Measurements from ENCODE around the gene ZNF567. TPM values are rescaled to one million over a fixed set of nuclear protein-coding genes. Genes with fewer than 3 reads are reported as not detected.

ZNF567 gene
- total and polyA plus RNA-seq, 2 donors (not counting 1 experiment from before 2014, with no cell fraction given) = 9.8 to 19.7 TPM

DNA sequence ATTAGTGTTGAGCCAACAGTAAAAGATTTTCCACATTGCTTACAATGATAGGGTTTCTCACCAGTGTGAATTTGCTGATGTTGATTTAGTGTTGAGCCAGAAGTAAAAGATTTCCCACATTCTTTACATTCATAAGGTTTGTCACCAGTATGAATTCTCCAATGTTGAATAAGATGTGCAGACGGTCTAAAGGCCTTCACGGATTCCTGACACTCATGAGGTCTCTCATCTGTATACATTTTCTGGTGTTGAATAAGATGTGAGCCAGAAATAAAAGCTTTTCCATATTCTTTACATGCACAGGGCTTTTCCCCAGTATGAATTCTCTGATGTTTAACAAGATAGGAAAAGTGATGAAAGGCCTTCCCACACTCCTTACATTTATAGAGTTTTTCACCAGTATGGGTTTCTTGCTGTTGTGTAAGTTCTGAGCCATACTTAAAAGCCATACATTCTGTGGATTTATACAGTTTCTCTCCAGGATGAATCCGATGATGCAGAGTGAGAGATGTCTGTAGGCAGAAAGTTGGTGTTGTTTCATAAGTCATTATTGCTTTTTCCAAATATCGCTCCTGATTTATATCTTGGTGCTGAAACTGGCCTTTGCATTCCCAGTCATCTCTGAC is 62.8 kb downstream of the ZNF567 start:
- no peak for ATAC-seq (ENCODE audit: low read depth)
- no peaks in the 10 kb centered on the region for H3K79me2 ChIP-seq (ENCODE audit: control insufficient read depth, insufficient read depth, low read length)
- WGBS (ENCODE audit: insufficient coverage) = no CpG with 5 or more reads among the region's 4 CpGs
- no peak overlapping the region for H3K9ac ChIP-seq (ENCODE audit: low read length)
- no peaks in the 10 kb centered on the region for H3K4me1 Mint-ChIP-seq
- peaks cover 38 to 93% (median 68%) of the 10 kb centered on the region in 3 donors for H3K9me3 ChIP-seq (ENCODE audit: control extremely low read depth in 1 of 3, control insufficient read depth in 2 of 3, insufficient read depth in 1 of 3, low read length in 2 of 3)
- peak overlapping the region in 1 of 5 experiments; percentile 54 for H3K4me3 ChIP-seq (ENCODE audit: control extremely low read depth in 1 of 5, extremely low read depth in 1 of 5, insufficient read depth in 1 of 5, low read depth in 2 of 5, low read length in 4 of 5)
- H3K9me3 Mint-ChIP-seq (ENCODE audit: insufficient read depth) = peaks cover 34% of the 10 kb centered on the region
- ChIA-PET CTCF (no interaction called here), POLR2A (no interaction called here)
- intact Hi-C loops (cut with micrococcal nuclease) = no loop called here
- H3K36me3 ChIP-seq (replicated peaks in 1 of 2; ENCODE audit: control extremely low read depth in 1 of 2, control insufficient read depth in 1 of 2, extremely low read depth in 1 of 2, insufficient read depth in 2 of 2, low read length in 1 of 2) = peaks cover 34 to 40% of the 10 kb centered on the region in 2 experiments
- H2AFZ ChIP-seq (ENCODE audit: insufficient read depth, low read depth, low read length, poor library complexity, severe bottlenecking) = no peak overlapping the region
- no peak overlapping the region for H3K4me2 ChIP-seq (replicated peaks; ENCODE audit: low read depth, low read length, poor library complexity, severe bottlenecking)
- no peak overlapping the region for H3K27ac ChIP-seq (ENCODE audit: low read length in 2 of 2)
- no peak overlapping the region for H3K4me3 Mint-ChIP-seq
- no peaks in the 10 kb centered on the region for H4K20me1 ChIP-seq (ENCODE audit: control insufficient read depth, insufficient read depth, low read length, poor library complexity, severe bottlenecking)
- TF ChIP-seq, protein P1, sequence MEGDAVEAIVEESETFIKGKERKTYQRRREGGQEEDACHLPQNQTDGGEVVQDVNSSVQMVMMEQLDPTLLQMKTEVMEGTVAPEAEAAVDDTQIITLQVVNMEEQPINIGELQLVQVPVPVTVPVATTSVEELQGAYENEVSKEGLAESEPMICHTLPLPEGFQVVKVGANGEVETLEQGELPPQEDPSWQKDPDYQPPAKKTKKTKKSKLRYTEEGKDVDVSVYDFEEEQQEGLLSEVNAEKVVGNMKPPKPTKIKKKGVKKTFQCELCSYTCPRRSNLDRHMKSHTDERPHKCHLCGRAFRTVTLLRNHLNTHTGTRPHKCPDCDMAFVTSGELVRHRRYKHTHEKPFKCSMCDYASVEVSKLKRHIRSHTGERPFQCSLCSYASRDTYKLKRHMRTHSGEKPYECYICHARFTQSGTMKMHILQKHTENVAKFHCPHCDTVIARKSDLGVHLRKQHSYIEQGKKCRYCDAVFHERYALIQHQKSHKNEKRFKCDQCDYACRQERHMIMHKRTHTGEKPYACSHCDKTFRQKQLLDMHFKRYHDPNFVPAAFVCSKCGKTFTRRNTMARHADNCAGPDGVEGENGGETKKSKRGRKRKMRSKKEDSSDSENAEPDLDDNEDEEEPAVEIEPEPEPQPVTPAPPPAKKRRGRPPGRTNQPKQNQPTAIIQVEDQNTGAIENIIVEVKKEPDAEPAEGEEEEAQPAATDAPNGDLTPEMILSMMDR (IDR thresholded peaks at IDR 0.05) = no peak
- no peak for TF ChIP-seq EZH2 (IDR thresholded peaks at IDR 0.05; ENCODE audit: borderline replicate concordance, insufficient read depth, low read depth, low read length, poor library complexity, severe bottlenecking)
- no peak for DNase-seq
- no peaks in the 10 kb centered on the region for H3K4me1 ChIP-seq (ENCODE audit: control insufficient read depth in 2 of 2, insufficient read depth in 2 of 2, low read length in 2 of 2)
- H3K27me3 Mint-ChIP-seq = no peaks in the 10 kb centered on the region
- H3K27me3 ChIP-seq (replicated peaks in 1 of 4; ENCODE audit: control extremely low read depth in 1 of 4, control insufficient read depth in 3 of 4, insufficient read depth in 4 of 4, low read length in 3 of 4) = no peaks in the 10 kb centered on the region
- no peak overlapping the region for H3K27ac Mint-ChIP-seq

Other genes starting within 250 kb of the ZNF567 start
- 26.0 and 26.6 TPM in 2 replicates for gene ZNF566, start 198.1 kb upstream of the ZNF567 start, total RNA-seq
- 8.8 and 9.1 TPM in 2 replicates for gene ZNF566, start 198.1 kb upstream of the ZNF567 start, polyA plus RNA-seq
- gene ZNF260, start 159.3 kb upstream of the ZNF567 start, total RNA-seq = 13.2 and 20.4 TPM in 2 replicates
- gene ZNF260, start 159.3 kb upstream of the ZNF567 start, polyA plus RNA-seq = 2.7 and 3.0 TPM in 2 replicates
- 33.2 and 35.4 TPM in 2 replicates for gene ZNF529, start 114.3 kb upstream of the ZNF567 start, total RNA-seq
- gene ZNF529, start 114.3 kb upstream of the ZNF567 start, polyA plus RNA-seq = 11.1 and 30.8 TPM in 2 replicates
- 24.7 and 24.8 TPM in 2 replicates for gene ZNF382, start 82.3 kb upstream of the ZNF567 start, total RNA-seq
- 5.3 and 6.2 TPM in 2 replicates for gene ZNF382, start 82.3 kb upstream of the ZNF567 start, polyA plus RNA-seq
- gene ZNF461, start 20.8 kb upstream of the ZNF567 start, total RNA-seq = 22.3 and 25.6 TPM in 2 replicates
- gene ZNF461, start 20.8 kb upstream of the ZNF567 start, polyA plus RNA-seq = 9.8 and 16.5 TPM in 2 replicates
- gene ZNF850, start 85.2 kb downstream of the ZNF567 start, total RNA-seq = 6.0 and 6.7 TPM in 2 replicates
- 1.7 and 2.0 TPM in 2 replicates for gene ZNF850, start 85.2 kb downstream of the ZNF567 start, polyA plus RNA-seq
- gene ZNF790, start 150.8 kb downstream of the ZNF567 start, total RNA-seq = 14.8 and 15.1 TPM in 2 replicates
- gene ZNF790, start 150.8 kb downstream of the ZNF567 start, polyA plus RNA-seq = 1.1 and 2.0 TPM in 2 replicates
- gene ZNF345, start 163.3 kb downstream of the ZNF567 start, total RNA-seq = 17.7 and 19.5 TPM in 2 replicates
- 6.2 and 8.8 TPM in 2 replicates for gene ZNF345, start 163.3 kb downstream of the ZNF567 start, polyA plus RNA-seq
- 8.4 and 9.6 TPM in 2 replicates for gene ZNF829, start 228.7 kb downstream of the ZNF567 start, total RNA-seq
- 1.5 and 2.2 TPM in 2 replicates for gene ZNF829, start 228.7 kb downstream of the ZNF567 start, polyA plus RNA-seq
- gene ZNF568, start 228.7 kb downstream of the ZNF567 start, total RNA-seq = 19.4 and 21.1 TPM in 2 replicates
- 8.2 and 9.8 TPM in 2 replicates for gene ZNF568, start 228.7 kb downstream of the ZNF567 start, polyA plus RNA-seq